HCT116 (cell line): ENCODE data around the gene CDH10. TPM values are rescaled to one million over a fixed set of nuclear protein-coding genes. Genes with fewer than 3 reads are reported as not detected.

Source experiments
- ATAC-seq: fragments of 200-7000 bp; cut with Tn5 transposase; 2 replicates; pipeline ENCODE4 v1.9.1; 2020; ENCODE audit warnings: mild to moderate bottlenecking, moderate library complexity
- BruUV-seq: library from RNA; stranded (reverse); fragments of 400-500 nt; replicated peaks from 2 replicates; lab custom pipeline; 2021; lab: Mats Ljungman, UMichigan
- CTCF ChIA-PET: fragments of 300-600 bp; sonication (Branson Sonifier 250); formaldehyde crosslinking; loops from one replicate; lab custom pipeline; 2021; ENCODE audit warnings: antibody characterized with exemption; lab: Charles Lee
- POLR2A ChIA-PET: fragments of 300-600, 350-600 bp; sonication (Branson Sonifier 250); formaldehyde crosslinking; loops from one replicate; lab custom pipeline; 2021; ENCODE audit warnings: antibody characterized with exemption; lab: Charles Lee
- RAD21 ChIA-PET, 2 experiments: fragments of 300-600 bp; sonication (Branson Sonifier 250); formaldehyde crosslinking; loops; one replicate each; lab custom pipeline; 2023; ENCODE audit warnings: low total read pairs in 2 of 2; ENCODE audit not compliant: uncharacterized antibody in 2 of 2, unreplicated experiment in 2 of 2, low non-redundant PET in 1 of 2; lab: Charles Lee
- DNase-seq: peaks from one replicate; pipeline ENCODE4 v3.0.0-alpha.2; 2010; ENCODE audit warnings: low read depth, low spot score
- H2AFZ ChIP-seq: fragments of 200-600 bp; shearing (Covaris generic), sonication (generic); 2 replicates; pipeline ENCODE4 v1.6.1; 2017; ENCODE audit warnings: low read depth, mixed run types, mixed read lengths, antibody characterized with exemption, low read length; ENCODE audit not compliant: poor library complexity, severe bottlenecking
- H3K27ac ChIP-seq: 2 replicates; pipeline ENCODE4 v1.5.1; 2012; ENCODE audit warnings: low read depth, low read length
- H3K27me3 ChIP-seq: fragments of 200-600 bp; sonication (generic); 2 replicates; pipeline ENCODE4 v1.6.1; 2016; ENCODE audit warnings: mixed run types, low read length, mixed read lengths; ENCODE audit not compliant: insufficient read depth
- H3K36me3 ChIP-seq, 2 experiments: fragments of 200-500 bp in 1 of 2; fragments of 200-600 bp in 1 of 2; sonication (Bioruptor generic) in 1 of 2; sonication (generic) in 1 of 2; 2 replicates each; pipeline versions ENCODE4 v1.5.1 to v1.6.1; 2014 to 2016; ENCODE audit warnings: low read length in 2 of 2, inconsistent platforms in 1 of 2, mixed read lengths in 1 of 2, mixed run types in 1 of 2; ENCODE audit not compliant: insufficient read depth in 2 of 2, control insufficient read depth in 1 of 2
- H3K4me1 ChIP-seq, 2 experiments: fragments of 200-600 bp in 1 of 2; sonication (generic) in 1 of 2; 2 replicates each; pipeline versions ENCODE4 v1.5.1 to v1.6.1; 2012 to 2017; ENCODE audit warnings: low read length in 2 of 2, inconsistent platforms in 1 of 2, mild to moderate bottlenecking in 1 of 2, mixed read lengths in 1 of 2, mixed run types in 1 of 2, moderate library complexity in 1 of 2; ENCODE audit not compliant: insufficient read depth in 2 of 2, control insufficient read depth in 1 of 2
- H3K4me2 ChIP-seq: fragments of 200-600 bp; sonication (generic); 2 replicates; pipeline ENCODE4 v1.6.1; 2017; ENCODE audit warnings: mixed run types, low read length, mixed read lengths
- H3K4me3 ChIP-seq, 2 experiments: fragments of 200-600 bp in 1 of 2; sonication (generic) in 1 of 2; replicated peaks in 1 of 2; 2 replicates each; pipeline ENCODE4 v1.5.1; 2011 to 2016; ENCODE audit warnings: low read length in 2 of 2, control low read depth in 1 of 2, low read depth in 1 of 2, mild to moderate bottlenecking in 1 of 2, mixed read lengths in 1 of 2, mixed run types in 1 of 2
- H3K79me2 ChIP-seq: fragments of 200-600 bp; sonication (generic); 2 replicates; pipeline ENCODE4 v1.6.1; 2017; ENCODE audit warnings: mild to moderate bottlenecking, mixed run types, low read length, moderate library complexity, mixed read lengths; ENCODE audit not compliant: insufficient read depth
- H3K9ac ChIP-seq: fragments of 200-600 bp; sonication (generic); 2 replicates; pipeline ENCODE4 v1.6.1; 2016; ENCODE audit warnings: low read length, mixed read lengths
- H3K9me2 ChIP-seq: fragments of 200-600 bp; sonication (generic), shearing (Covaris generic); 2 replicates; pipeline ENCODE4 v1.6.1; 2017; ENCODE audit warnings: mixed run types, mild to moderate bottlenecking, moderate library complexity; ENCODE audit not compliant: insufficient read depth
- H3K9me3 ChIP-seq, 2 experiments: fragments of 200-500 bp in 1 of 2; fragments of 200-600 bp in 1 of 2; sonication (Bioruptor generic) in 1 of 2; sonication (generic) in 1 of 2; 2 replicates each; pipeline ENCODE4 v1.6.1; 2014 to 2017; ENCODE audit warnings: low read length in 2 of 2, mixed read lengths in 2 of 2, inconsistent platforms in 1 of 2, low read depth in 1 of 2, mild to moderate bottlenecking in 1 of 2, mixed run types in 1 of 2, moderate library complexity in 1 of 2; ENCODE audit not compliant: control insufficient read depth in 1 of 2, insufficient read depth in 1 of 2
- H4K20me1 ChIP-seq: fragments of 200-600 bp; sonication (generic), shearing (Covaris generic); 2 replicates; pipeline ENCODE4 v1.6.1; 2017; ENCODE audit warnings: mixed run types, mild to moderate bottlenecking, moderate library complexity; ENCODE audit not compliant: insufficient read depth
- EGR1 ChIP-seq: IDR thresholded peaks from 2 replicates; pipeline ENCODE4 v1.6.1; 2012; ENCODE audit warnings: low read depth
- EZH2 ChIP-seq: fragments of 200-600 bp; sonication (generic); IDR thresholded peaks from 2 replicates; pipeline ENCODE4 v1.6.1; 2017; ENCODE audit warnings: antibody characterized with exemption, mixed run types
- EZH2phosphoT487 ChIP-seq: fragments of 200-600 bp; IDR thresholded peaks from 2 replicates; pipeline ENCODE4 v1.6.1; 2018; ENCODE audit warnings: antibody characterized with exemption, borderline replicate concordance
- POLR2A ChIP-seq: IDR thresholded peaks from 2 replicates; pipeline ENCODE4 v1.7.0; 2011; ENCODE audit warnings: borderline replicate concordance; ENCODE audit not compliant: insufficient read depth, insufficient read length; ENCODE audit errors: extremely low read depth
- RAD21 ChIP-seq: IDR thresholded peaks from 2 replicates; pipeline ENCODE4 v1.6.1; 2012; ENCODE audit warnings: low read depth, mild to moderate bottlenecking
- SIN3A ChIP-seq: IDR thresholded peaks from 2 replicates; pipeline ENCODE4 v1.6.1; 2012; ENCODE audit warnings: low read depth
- SP1 ChIP-seq: IDR thresholded peaks from 2 replicates; pipeline ENCODE4 v1.6.1; 2012; ENCODE audit warnings: low read depth
- ZFX ChIP-seq: fragments of 450-650 bp; IDR thresholded peaks from 2 replicates; pipeline ENCODE4 v1.6.1; 2017
- intact Hi-C: fragments of 100-400 bp; cut with micrococcal nuclease; formaldehyde crosslinking; loops from 2 replicates; pipeline ENCODE4 v1.10.0; 2022
- total RNA-seq: library from RNA; stranded (reverse); gene quantifications from one replicate; pipeline ENCODE4 v1.2.1, GENCODE V29; 2021; ENCODE audit not compliant: unreplicated experiment
- TF ChIP-seq, protein P1 (sequence below): IDR thresholded peaks from 2 replicates; pipeline ENCODE4 v1.6.1; 2012
- TF ChIP-seq, protein P2 (sequence below): IDR thresholded peaks from 2 replicates; pipeline ENCODE4 v1.6.1; 2012

Gene CDH10
- total RNA-seq, 1 experiment from 2014 or later: not detected

DNA sequence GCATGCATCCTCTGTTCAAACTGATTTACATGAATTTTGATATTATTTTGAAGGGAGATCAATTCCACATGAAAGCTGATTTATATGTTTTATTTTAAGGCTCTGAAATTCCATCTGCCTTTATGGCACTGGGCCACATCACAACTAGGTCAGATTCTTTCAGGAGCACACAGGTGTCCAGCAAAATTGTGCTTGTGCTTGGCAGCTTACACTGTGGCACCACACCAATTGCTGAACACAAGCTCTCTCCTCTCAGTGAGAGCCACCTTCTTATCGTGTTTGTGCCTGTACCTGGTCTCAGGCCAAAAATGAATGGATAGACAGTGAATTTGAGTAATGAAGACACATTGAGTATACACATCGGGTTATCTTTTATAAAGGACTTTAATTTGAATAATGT lies 200.4 kb downstream of the CDH10 start:
- BruUV-seq: no TSS peak
- POLR2A ChIA-PET: no interaction called here

DNA sequence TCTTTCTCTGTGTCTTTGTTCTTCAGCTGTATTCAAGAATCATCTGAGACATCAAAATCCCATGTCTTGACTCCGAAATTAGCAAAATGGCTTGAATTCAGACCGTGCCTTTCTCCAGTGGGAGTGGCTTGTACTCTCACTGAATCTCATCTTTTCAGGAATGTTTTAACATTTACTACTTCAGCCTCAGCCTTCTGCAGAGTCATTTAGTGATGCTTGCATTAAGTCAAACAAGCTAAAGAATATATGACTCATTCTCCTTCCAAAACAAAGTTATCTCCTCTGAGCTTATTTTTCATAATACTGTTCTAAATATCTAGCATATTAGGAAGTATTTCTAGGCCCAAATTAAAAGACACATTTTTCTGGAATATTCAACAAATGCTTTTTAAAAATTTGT lies 205.3 kb downstream of the CDH10 start:
- ChIA-PET POLR2A (no interaction called here), CTCF (no interaction called here), RAD21 (no interaction called here)
- Histone ChIP-seq H3K27me3 (no peaks in the 10 kb centered on the region), H3K4me1 (no peaks in the 10 kb centered on the region), H3K4me3 (no peak overlapping the region), H3K4me2 (no peak overlapping the region), H3K9me3 (peaks cover 17 to 35% of the 10 kb centered on the region in 2 experiments; a peak in 2 of 4 replicates), H3K9me2 (no peaks in the 10 kb centered on the region), H3K9ac (no peak overlapping the region), H3K36me3 (no peaks in the 10 kb centered on the region), H3K27ac (no peak overlapping the region), H2AFZ (no peak overlapping the region), H4K20me1 (no peaks in the 10 kb centered on the region), H3K79me2 (no peaks in the 10 kb centered on the region)
- ATAC-seq (no peak), DNase-seq (no peak)
- no peak for TF ChIP-seq EZH2phosphoT487
- TF ChIP-seq EZH2: no peak
- TF ChIP-seq ZFX: no peak
- TF ChIP-seq EGR1: no peak
- TF ChIP-seq, protein P1, sequence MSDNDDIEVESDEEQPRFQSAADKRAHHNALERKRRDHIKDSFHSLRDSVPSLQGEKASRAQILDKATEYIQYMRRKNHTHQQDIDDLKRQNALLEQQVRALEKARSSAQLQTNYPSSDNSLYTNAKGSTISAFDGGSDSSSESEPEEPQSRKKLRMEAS: no peak
- no peak for TF ChIP-seq POLR2A
- TF ChIP-seq, protein P2, sequence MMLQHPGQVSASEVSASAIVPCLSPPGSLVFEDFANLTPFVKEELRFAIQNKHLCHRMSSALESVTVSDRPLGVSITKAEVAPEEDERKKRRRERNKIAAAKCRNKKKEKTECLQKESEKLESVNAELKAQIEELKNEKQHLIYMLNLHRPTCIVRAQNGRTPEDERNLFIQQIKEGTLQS: no peak
- TF ChIP-seq RAD21: no peak
- no peak for TF ChIP-seq SP1
- no TSS peak for BruUV-seq
- intact Hi-C loops: no loop called here

More for the DNA sequence above, 200.4 kb downstream of the CDH10 start:
- no peaks in the 10 kb centered on the region for H3K9me2 ChIP-seq
- no peak overlapping the region for H3K4me2 ChIP-seq
- no peaks in the 10 kb centered on the region for H4K20me1 ChIP-seq
- ChIA-PET RAD21 (no interaction called here), CTCF (no interaction called here)
- no peak overlapping the region for H2AFZ ChIP-seq
- no peaks in the 10 kb centered on the region for H3K36me3 ChIP-seq
- H3K27ac ChIP-seq: no peak overlapping the region
- ATAC-seq: no peak
- H3K79me2 ChIP-seq: no peaks in the 10 kb centered on the region
- H3K4me3 ChIP-seq: no peak overlapping the region
- no peak for TF ChIP-seq ZFX
- no peak for TF ChIP-seq POLR2A
- no peak for TF ChIP-seq SIN3A
- DNase-seq: no peak
- no peak overlapping the region for H3K9ac ChIP-seq
- intact Hi-C loops: no loop called here
- peaks cover 13% of the 10 kb centered on the region in 2 experiments; a peak in 2 of 4 replicates for H3K9me3 ChIP-seq
- no peaks in the 10 kb centered on the region for H3K4me1 ChIP-seq
- H3K27me3 ChIP-seq: no peaks in the 10 kb centered on the region
